ENCODE measurements around the gene GCNT2.
"Not testable (repeated sequence)": the region's sequence is repeated elsewhere in the genome, so short reads cannot be mapped to it uniquely, and the experiment has no call there.

GCNT2 gene

GRCh38 chr6:10665595-10665994 lies 144.4 kb downstream of the GCNT2 start:
- not testable (repeated sequence) for DNase-seq

DNA sequence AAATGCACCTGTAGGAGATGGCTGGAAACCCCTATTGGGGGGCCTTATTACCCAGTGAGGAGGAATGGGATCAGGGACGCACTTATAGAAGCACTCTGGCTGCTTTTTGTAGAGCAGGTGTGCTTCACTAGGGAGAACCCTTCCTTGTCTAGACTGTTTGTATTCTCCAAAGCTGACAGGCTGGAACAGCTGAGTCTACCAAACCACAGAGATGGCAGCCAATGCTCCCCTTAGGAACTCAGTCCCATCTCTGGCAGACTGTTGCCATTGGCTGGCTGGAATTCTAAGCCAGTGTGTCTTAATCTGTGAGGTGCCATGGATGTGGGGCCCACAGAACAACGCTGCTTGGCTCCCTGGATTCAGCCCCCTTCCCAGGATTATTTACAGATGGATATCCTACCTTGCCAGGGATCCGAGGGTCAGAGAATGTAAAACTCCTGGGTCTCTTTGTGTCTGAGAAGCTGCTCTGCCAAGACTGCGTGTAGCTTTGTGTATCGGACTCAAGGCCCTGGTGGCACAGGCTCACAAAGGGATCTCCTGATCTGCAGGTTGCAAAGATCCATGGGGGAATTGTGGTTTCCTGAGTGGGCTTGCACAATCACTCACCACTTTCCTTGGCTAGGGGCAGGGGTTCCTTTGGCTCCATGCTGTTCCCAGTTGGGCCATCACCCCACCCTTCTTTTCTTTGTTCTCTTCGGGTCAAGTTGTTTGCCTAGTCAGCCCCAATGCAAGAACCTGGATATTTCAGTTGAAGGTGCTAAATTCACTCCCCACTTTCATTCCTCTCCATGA lies 147.2 kb downstream of the GCNT2 start:
- DNase-seq: no peak

- DNase-seq: no peak
Observed at GRCh38 chr6:10676403-10676802, 155.3 kb downstream of the GCNT2 start.

DNA sequence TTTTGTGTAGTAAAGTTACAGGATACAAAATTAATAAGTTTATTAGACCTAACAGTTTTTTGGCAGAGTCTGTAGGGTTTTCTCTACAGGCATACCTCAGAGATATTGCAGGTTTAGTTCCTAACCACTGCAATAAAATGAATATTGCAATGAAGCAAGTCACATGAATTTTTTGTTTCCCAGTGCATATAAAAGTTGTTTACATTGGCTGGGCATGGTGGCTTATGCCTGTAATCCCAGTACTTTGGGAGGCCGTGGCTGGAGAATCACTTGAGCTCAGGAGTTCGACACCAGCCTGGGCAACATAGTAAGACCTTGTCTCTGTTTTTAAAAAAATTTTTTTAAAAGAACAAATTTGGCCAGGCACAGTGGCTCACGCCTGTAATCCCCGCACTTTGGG lies 157.3 kb downstream of the GCNT2 start:
- no peak for DNase-seq

Measured in T-helper 1 cell (primary cell).